ENCODE data around the gene MYO18A. TPM values are rescaled to one million over a fixed set of nuclear protein-coding genes. Genes with fewer than 3 reads are reported as not detected.

Gene MYO18A
- total and polyA plus RNA-seq, 11 donors, result 83.5 to 340 (median 300) TPM

GRCh38 chr17:29021226-29021625, 159.0 kb downstream of the MYO18A start:
- no peak overlapping the region for H3K4me3 ChIP-seq
- intact Hi-C loops (cut with DNase I), result no loop called here
- no peak overlapping the region for H3K27ac ChIP-seq
- H3K4me1 ChIP-seq, result peaks cover 0 to 9% (median 4%) of the 10 kb centered on the region in 12 donors
- peaks cover 3 to 58% (median 13%) of the 10 kb centered on the region in 9 donors for H3K27me3 ChIP-seq
- 51 to 60% (median 57%) methylated on average over 7 of the region's 7 CpGs for WGBS, 4 donors
- H3K9me3 ChIP-seq, result no peaks in the 10 kb centered on the region
- DNase-seq, result no peak
- ATAC-seq, result no peak
- no peaks in the 10 kb centered on the region for H3K36me3 ChIP-seq
- TF ChIP-seq POLR2A (IDR thresholded peaks at IDR 0.05) (no peak), CTCF (IDR thresholded peaks at IDR 0.05) (no peak)

Other genes with a start within 250 kb of the MYO18A start
- gene PHF12, start 228.9 kb downstream of the MYO18A start, total RNA-seq, result 10 to 100 TPM; 13.3 to 31.2 (median 21.5) TPM
- gene PHF12, start 228.9 kb downstream of the MYO18A start, polyA plus RNA-seq, result 10 to 100 TPM in 1 of 2 donors, 1 to 10 TPM in 1; 8.2 to 10.4 TPM
- under 1 TPM in 1 of 9 donors, not detected in 8; 0.25 TPM for gene SEZ6, start 174.4 kb downstream of the MYO18A start, total RNA-seq
- gene SEZ6, start 174.4 kb downstream of the MYO18A start, polyA plus RNA-seq, result not detected
- 1 to 10 TPM in 4 of 9 donors, under 1 TPM in 4, not detected in 1; 0.26 to 5.2 (median 1.00) TPM for gene PIPOX, start 137.3 kb downstream of the MYO18A start, total RNA-seq
- gene PIPOX, start 137.3 kb downstream of the MYO18A start, polyA plus RNA-seq, result under 1 TPM; 0.11 to 0.42 TPM
- gene CRYBA1, start 66.5 kb upstream of the MYO18A start, total RNA-seq, result not detected
- gene CRYBA1, start 66.5 kb upstream of the MYO18A start, polyA plus RNA-seq, result not detected
- gene NUFIP2, start 113.8 kb upstream of the MYO18A start, total RNA-seq, result 10 to 100 TPM; 24.2 to 51.5 (median 35.7) TPM
- 10 to 100 TPM in 1 of 2 donors, 1 to 10 TPM in 1; 8.4 to 16.6 TPM for gene NUFIP2, start 113.8 kb upstream of the MYO18A start, polyA plus RNA-seq
- 10 to 100 TPM; 41.7 to 81.2 (median 62.9) TPM for gene TAOK1, start 210.0 kb upstream of the MYO18A start, total RNA-seq
- gene TAOK1, start 210.0 kb upstream of the MYO18A start, polyA plus RNA-seq, result 10 to 100 TPM in 1 of 2 donors, 1 to 10 TPM in 1; 9.2 to 17.4 TPM